Ovary (tissue), 3 donors: Measurements from ENCODE around the gene SEZ6.

Experiments
- EP300 ChIP-seq: sonication (generic); formaldehyde crosslinking; IDR thresholded peaks from one replicate; pipeline ENCODE4 v1.6.1; 2017; ENCODE audit warnings: antibody characterized with exemption
- POLR2A ChIP-seq: fragments of 450-650 bp; IDR thresholded peaks from one replicate; pipeline ENCODE4 v1.6.1; 2017; ENCODE audit warnings: antibody characterized with exemption, mild to moderate bottlenecking, moderate library complexity
- TF ChIP-seq, protein P1 (sequence below), 3 donors: fragments of 450-650 bp in 2 of 3; fragments of 200-600 bp in 1 of 3; IDR thresholded peaks; one replicate each; pipeline versions ENCODE4 v1.5.1 to v1.8.0; 2016 to 2022; ENCODE audit warnings: antibody characterized with exemption in 3 of 3, mild to moderate bottlenecking in 1 of 3
- donor health status: DM: no; HTN: no; CAD: no.

DNA sequence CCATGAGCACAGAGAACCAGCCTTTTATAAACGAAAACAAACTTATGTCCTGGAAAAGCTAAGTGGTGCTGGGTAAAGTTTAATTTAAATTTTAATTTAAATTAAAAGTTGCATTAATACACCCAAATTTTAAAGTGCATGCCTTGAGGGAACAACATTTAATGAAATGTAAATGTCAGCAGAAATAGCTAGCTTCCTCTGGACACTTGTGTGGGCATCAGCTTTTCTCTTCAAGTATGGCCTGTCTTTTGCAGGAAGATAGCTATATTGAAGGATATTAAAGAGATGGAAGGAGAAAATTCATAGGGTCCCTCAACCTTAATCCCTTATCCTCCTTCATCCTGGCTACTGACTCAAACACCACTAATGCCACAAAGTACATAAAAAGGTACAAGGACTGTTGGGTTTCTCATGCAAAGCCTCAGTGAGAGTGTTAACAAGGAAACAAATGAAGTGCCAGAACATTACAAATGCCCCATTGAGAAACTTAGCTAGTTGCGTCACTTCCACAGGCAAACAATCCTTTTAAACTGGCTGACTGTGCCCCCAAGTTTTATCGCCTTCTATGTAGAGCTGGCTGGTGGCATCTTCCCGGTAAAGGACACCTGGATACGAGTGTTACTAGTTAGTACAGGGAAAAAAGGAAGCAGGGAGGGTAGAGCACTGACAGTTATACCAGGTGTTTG lies 68.6 kb downstream of the SEZ6 start:
- TF ChIP-seq, protein P1, sequence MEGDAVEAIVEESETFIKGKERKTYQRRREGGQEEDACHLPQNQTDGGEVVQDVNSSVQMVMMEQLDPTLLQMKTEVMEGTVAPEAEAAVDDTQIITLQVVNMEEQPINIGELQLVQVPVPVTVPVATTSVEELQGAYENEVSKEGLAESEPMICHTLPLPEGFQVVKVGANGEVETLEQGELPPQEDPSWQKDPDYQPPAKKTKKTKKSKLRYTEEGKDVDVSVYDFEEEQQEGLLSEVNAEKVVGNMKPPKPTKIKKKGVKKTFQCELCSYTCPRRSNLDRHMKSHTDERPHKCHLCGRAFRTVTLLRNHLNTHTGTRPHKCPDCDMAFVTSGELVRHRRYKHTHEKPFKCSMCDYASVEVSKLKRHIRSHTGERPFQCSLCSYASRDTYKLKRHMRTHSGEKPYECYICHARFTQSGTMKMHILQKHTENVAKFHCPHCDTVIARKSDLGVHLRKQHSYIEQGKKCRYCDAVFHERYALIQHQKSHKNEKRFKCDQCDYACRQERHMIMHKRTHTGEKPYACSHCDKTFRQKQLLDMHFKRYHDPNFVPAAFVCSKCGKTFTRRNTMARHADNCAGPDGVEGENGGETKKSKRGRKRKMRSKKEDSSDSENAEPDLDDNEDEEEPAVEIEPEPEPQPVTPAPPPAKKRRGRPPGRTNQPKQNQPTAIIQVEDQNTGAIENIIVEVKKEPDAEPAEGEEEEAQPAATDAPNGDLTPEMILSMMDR (IDR thresholded peaks at IDR 0.05), result no peak
- no peak for TF ChIP-seq POLR2A
- TF ChIP-seq EP300, result no peak
